HG02884 (cell line): ENCODE measurements around the gene TP53TG3.
"Not testable (repeated sequence)": the region's sequence is repeated elsewhere in the genome, so short reads cannot be mapped to it uniquely, and the experiment has no call there.

Experiments
- ATAC-seq: cut with Tn5 transposase; IDR thresholded peaks from one replicate; pipeline ENCODE4 v1.9.1; 2021; ENCODE audit warnings: mild to moderate bottlenecking, moderate library complexity; ENCODE audit not compliant: unreplicated experiment

Gene TP53TG3, protein sequence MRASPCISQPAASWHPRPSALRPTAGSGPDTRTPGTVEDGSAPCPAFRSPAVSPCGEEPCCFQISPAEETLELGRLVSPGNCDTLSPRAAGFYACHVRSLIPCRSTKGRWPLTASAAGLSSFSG

DNA sequence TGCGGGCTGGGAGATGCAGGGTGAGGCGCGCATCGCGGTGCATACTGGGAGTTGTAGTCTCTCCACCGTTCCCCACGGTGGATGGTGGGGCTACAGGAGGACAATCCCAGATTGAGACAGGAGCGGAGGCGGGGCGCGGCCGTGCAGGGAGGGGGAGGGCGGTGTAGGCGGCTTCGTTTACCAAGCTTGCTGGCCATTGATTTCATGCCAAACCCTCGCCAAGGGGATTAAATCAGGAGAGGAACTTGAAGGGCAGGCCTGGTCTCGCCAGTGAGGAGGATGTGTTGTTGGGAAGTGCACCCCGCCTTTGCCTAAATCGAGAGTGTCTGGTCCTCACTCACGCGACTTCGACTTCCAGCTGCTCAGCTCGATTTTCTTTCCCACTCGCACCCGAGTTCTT is at the start of gene TP53TG3:
Gene TP53TG3, minus strand, starts transcription at position 101 of the 400 bp plus-strand sequence. Its CDS starts 68 bp downstream, at position 33.
- ATAC-seq = not testable (repeated sequence)

DNA sequence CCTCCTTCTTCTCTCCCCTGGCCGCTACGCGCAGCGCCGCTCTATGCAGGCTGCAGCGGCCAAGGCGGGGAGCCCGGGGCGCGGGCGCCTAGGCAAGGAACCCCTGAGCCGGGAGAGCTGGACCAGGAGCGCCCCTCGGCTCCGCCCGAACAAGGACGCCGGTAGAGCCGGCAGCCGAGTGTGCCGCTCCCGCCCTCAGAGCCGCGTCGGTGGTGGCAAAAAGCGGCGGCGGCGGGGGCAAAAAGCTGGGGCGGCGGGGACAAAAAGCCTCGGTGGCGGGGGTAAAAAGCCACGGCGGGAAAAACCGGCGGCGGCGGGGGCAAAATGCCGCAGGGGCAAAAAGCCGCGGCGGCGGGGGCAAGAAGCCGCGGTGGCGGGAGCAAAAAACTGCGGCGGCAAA is 25.1 kb downstream of the TP53TG3 start:
- not testable (repeated sequence) for ATAC-seq

DNA sequence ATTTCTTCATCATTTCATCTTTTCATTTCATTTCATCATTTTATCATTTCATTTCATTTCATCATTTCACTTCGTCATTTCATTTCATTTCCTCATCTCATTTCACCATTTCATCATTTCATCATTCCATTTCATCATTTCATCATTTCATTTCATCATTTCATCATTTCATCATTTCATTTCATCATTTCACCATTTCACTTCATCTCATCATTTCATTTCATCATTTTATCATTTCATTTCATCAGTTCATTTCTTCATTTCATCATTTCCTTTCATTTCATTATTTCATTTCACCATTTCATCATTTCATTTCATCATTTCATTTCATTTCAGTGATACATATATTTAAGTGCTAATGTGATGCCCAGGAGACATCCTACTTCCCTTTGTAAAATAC is 28.4 kb downstream of the TP53TG3 start:
- not testable (repeated sequence) for ATAC-seq

DNA sequence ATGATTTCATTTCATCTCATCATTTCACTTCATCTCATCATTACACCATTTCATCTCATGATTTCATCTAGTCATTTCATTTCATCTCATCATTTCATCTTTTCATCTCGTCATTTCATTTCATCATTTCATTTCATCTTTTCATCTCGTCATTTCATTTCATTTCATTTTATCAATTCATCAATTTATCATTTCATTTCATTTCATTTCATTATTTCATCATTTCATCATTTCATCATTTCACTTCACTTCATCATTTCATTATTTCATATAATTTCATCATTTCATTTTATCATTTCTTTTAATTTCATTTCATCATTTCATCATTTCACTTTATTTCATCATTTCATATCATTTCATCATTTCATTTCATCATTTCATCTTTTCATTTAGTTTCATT is 29.2 kb downstream of the TP53TG3 start:
- not testable (repeated sequence) for ATAC-seq

DNA sequence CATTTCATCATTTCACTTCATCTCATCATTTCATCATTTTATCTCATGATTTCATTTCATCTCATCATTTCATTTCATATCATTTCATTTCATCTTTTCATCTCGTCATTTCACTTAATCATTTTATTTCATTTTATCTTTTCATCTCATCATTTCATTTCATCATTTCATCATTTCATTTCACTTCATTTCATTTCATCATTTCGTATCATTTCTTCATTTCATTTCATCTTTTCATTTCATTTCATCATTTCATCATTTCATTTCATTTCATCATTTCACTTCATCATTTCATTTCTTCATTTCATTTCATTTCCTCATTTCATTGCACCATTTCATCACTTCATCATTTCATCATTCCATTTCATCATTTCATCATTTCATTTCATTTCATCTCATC is 29.8 kb downstream of the TP53TG3 start:
- not testable (repeated sequence) for ATAC-seq

DNA sequence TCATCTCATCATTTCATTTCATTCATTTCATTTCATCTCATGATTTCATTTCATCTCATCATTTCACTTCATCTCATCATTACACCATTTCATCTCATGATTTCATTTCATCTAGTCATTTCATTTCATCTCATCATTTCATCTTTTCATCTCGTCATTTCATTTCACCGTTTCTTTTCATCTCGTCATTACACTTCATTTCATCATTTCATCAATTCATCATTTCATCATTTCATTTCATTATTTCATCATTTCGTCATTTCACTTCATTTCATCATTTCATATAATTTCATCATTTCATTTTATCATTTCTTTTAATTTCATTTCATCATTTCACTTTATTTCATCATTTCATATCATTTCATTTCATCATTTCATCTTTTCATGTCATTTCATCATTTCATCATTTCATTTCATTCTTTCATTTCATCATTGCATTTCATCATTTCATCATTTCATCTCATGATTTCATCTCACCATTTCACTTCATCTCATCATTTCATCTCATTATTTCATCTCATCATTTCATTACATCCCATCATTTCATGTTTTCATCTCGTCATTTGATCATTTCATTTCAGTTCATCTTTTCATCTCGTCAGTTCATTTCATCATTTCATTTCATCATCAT is 30.6 kb downstream of the TP53TG3 start:
- not testable (repeated sequence) for ATAC-seq

DNA sequence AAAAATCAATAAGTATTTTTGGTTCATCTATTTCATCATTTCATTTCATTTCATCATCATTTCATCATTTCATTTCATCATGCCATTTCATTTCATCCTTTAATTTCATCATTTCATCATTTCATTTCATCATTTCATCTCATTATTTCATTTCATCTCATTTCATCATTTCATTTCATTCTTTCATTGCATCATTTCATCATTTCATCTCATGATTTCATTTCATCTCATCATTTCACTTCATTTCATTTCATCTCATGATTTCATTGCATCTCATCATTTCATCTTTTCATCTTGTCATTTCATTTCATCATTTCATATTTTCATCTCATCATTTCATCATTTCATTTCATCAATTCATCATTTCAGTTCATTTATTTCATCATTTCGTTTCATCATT is 31.2 kb downstream of the TP53TG3 start:
- ATAC-seq = not testable (repeated sequence)

DNA sequence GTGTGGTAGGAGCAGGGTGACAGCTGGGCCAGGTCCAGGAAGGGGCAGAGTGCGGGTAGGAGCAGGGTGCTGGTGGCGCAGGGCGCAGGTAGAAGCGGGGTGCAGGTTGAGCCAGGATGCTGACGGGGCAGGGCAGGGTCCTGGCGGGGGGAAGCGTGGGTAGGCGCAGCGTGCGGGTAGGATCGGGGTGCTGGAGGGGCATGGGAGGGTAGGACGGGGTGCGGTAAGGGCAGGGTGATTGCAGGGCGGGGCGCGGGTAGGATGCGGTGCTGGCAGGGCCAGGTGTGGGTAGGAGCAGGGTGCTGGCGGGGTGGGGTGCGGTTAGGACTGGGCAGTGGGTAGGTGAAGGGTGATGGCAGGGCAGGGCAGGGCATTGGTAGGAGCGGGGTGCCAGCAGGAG is 38.4 kb downstream of the TP53TG3 start:
- not testable (repeated sequence) for ATAC-seq

DNA sequence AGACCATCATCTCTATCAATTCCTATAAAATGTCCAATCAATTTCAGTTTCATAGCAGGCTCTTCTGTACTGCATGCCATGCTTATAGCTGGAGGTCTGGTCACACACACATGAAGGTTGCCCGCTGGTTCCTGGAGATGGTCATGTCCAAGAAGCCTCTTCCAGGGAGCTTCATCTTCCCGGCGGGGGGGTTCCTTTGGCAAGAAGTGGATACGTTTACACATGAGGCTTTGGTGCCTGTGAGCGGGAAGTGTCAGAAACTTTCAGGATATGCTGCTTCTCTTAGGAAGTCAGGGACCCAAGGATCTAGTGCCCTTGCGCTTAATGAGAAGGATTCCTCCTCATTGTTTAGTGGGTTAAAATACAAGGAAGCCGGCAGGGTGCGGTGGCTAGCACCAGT is 43.9 kb downstream of the TP53TG3 start:
- not testable (repeated sequence) for ATAC-seq
